Erythroblast (primary cell): ENCODE results near the gene GRK2.

Experiments used
- GATA1 ChIP-seq: IDR thresholded peaks from 2 replicates; pipeline ENCODE4 v1.6.1; 2011; ENCODE audit warnings: low read depth, mild to moderate bottlenecking, control low read depth, low read length, moderate library complexity
- POLR2A ChIP-seq: IDR thresholded peaks from 2 replicates; pipeline ENCODE4 v1.6.1; 2011; ENCODE audit warnings: mild to moderate bottlenecking, low read length

- TF ChIP-seq POLR2A (no peak), GATA1 (no peak)
These were observed 12.1 kb downstream of the GRK2 start for GRCh38 chr11:67278135-67278938.
